Stimulated activated effector memory CD8-positive, alpha-beta T cell treated with anti-CD3 and anti-CD28 coated beads, Interleukin-12 subunit alpha, Interleukin-12 subunit beta, amount 100 ng/mL, for 72 hours (primary cell): ENCODE measurements around the gene IL1A.

Source experiments
- ATAC-seq: fragments of 150-1000 bp; cut with Tn5 transposase; 2 replicates; pipeline ENCODE4 v1.10.0; 2021
- DNase-seq, 2 donors: peaks; one replicate each; pipeline ENCODE4 v3.0.0; 2021 to 2022; ENCODE audit warnings: low spot score in 2 of 2
- H3K27ac Mint-ChIP-seq: one replicate; pipeline ENCODE4 v1.8.0; 2022; ENCODE audit warnings: mild to moderate bottlenecking, mixed read lengths
- H3K36me3 Mint-ChIP-seq: one replicate; pipeline ENCODE4 v1.8.0; 2022; ENCODE audit warnings: mild to moderate bottlenecking, mixed read lengths
- H3K4me1 Mint-ChIP-seq: one replicate; pipeline ENCODE4 v1.8.0; 2022; ENCODE audit warnings: mixed read lengths
- H3K4me3 Mint-ChIP-seq: one replicate; pipeline ENCODE4 v1.8.0; 2022; ENCODE audit warnings: mild to moderate bottlenecking, mixed read lengths
- H3K9me3 Mint-ChIP-seq: one replicate; pipeline ENCODE4 v1.8.0; 2022; ENCODE audit warnings: mixed read lengths

Gene IL1A

GRCh38 chr2:112733871-112734270 lies 50.4 kb downstream of the IL1A start:
- DNase-seq (no peak), ATAC-seq (no peak)
- Mint-ChIP-seq H3K36me3 (peaks cover 9% of the 10 kb centered on the region), H3K4me1 (no peaks in the 10 kb centered on the region), H3K27ac (peak overlapping the region; percentile 37), H3K4me3 (no peak overlapping the region), H3K9me3 (no peaks in the 10 kb centered on the region)

- peak overlapping the region; percentile 37 for H3K27ac Mint-ChIP-seq
- DNase-seq: peak in 1 of 2 donors; percentile 42
These were observed 50.8 kb downstream of the IL1A start for GRCh38 chr2:112733456-112733855.

GRCh38 chr2:112731479-112731878 lies 52.8 kb downstream of the IL1A start:
- Mint-ChIP-seq H3K4me1 (peaks cover 7% of the 10 kb centered on the region), H3K4me3 (no peak overlapping the region), H3K9me3 (no peaks in the 10 kb centered on the region), H3K27ac (no peak overlapping the region), H3K36me3 (no peaks in the 10 kb centered on the region)
- DNase-seq (no peak), ATAC-seq (peak; percentile 47)

More at GRCh38 chr2:112733456-112733855, 50.8 kb downstream of the IL1A start:
- no peaks in the 10 kb centered on the region for H3K4me1 Mint-ChIP-seq
- no peak for ATAC-seq
- no peak overlapping the region for H3K4me3 Mint-ChIP-seq
- peaks cover 5% of the 10 kb centered on the region for H3K36me3 Mint-ChIP-seq
- H3K9me3 Mint-ChIP-seq: no peaks in the 10 kb centered on the region

GRCh38 chr2:112730791-112731190 lies 53.5 kb downstream of the IL1A start:
- no peaks in the 10 kb centered on the region for H3K36me3 Mint-ChIP-seq
- DNase-seq (peak in 1 of 2 donors; percentile 26), ATAC-seq (no peak)
- no peaks in the 10 kb centered on the region for H3K9me3 Mint-ChIP-seq
- no peak overlapping the region for H3K27ac Mint-ChIP-seq
- no peak overlapping the region for H3K4me3 Mint-ChIP-seq
- peaks cover 10% of the 10 kb centered on the region for H3K4me1 Mint-ChIP-seq

- ATAC-seq (no peak), DNase-seq (no peak)
- no peaks in the 10 kb centered on the region for H3K36me3 Mint-ChIP-seq
- no peak overlapping the region for H3K4me3 Mint-ChIP-seq
- no peaks in the 10 kb centered on the region for H3K9me3 Mint-ChIP-seq
- H3K27ac Mint-ChIP-seq: no peak overlapping the region
- H3K4me1 Mint-ChIP-seq: peaks cover 10% of the 10 kb centered on the region
These were observed 54.1 kb downstream of the IL1A start for GRCh38 chr2:112730216-112730615.

GRCh38 chr2:112728378-112729175 lies 55.7 kb downstream of the IL1A start:
- H3K27ac Mint-ChIP-seq: no peak overlapping the region

GRCh38 chr2:112728029-112728362 lies 56.3 kb downstream of the IL1A start:
- no peaks in the 10 kb centered on the region for H3K36me3 Mint-ChIP-seq

More at GRCh38 chr2:112728378-112729175, 55.7 kb downstream of the IL1A start:
- no peaks in the 10 kb centered on the region for H3K9me3 Mint-ChIP-seq
- ATAC-seq: no peak
- DNase-seq: peak in 1 of 2 donors; percentile 43
- no peak overlapping the region for H3K4me3 Mint-ChIP-seq
- H3K4me1 Mint-ChIP-seq: peaks cover 10% of the 10 kb centered on the region
- no peaks in the 10 kb centered on the region for H3K36me3 Mint-ChIP-seq

GRCh38 chr2:112727276-112728028 lies 56.8 kb downstream of the IL1A start:
- DNase-seq: peak in 1 of 2 donors; percentile 41
- no peak for ATAC-seq
- H3K4me3 Mint-ChIP-seq: no peak overlapping the region
- H3K36me3 Mint-ChIP-seq: no peaks in the 10 kb centered on the region
- H3K27ac Mint-ChIP-seq: no peak overlapping the region
- H3K9me3 Mint-ChIP-seq: no peaks in the 10 kb centered on the region
- H3K4me1 Mint-ChIP-seq: peaks cover 10% of the 10 kb centered on the region

More at GRCh38 chr2:112728029-112728362, 56.3 kb downstream of the IL1A start:
- Mint-ChIP-seq H3K27ac (no peak overlapping the region), H3K4me1 (peaks cover 10% of the 10 kb centered on the region), H3K9me3 (no peaks in the 10 kb centered on the region), H3K4me3 (no peak overlapping the region)
- DNase-seq (peak in 1 of 2 donors; percentile 45), ATAC-seq (no peak)

- Mint-ChIP-seq H3K9me3 (no peaks in the 10 kb centered on the region), H3K36me3 (no peaks in the 10 kb centered on the region), H3K4me1 (peaks cover 10% of the 10 kb centered on the region), H3K27ac (no peak overlapping the region), H3K4me3 (no peak overlapping the region)
- peak; percentile 91 for ATAC-seq
- DNase-seq: peak; percentile 88 to 93
These were observed 57.7 kb downstream of the IL1A start for GRCh38 chr2:112726487-112727190.

GRCh38 chr2:112725545-112726457 lies 58.5 kb downstream of the IL1A start:
- no peak for ATAC-seq
- peaks cover 10% of the 10 kb centered on the region for H3K4me1 Mint-ChIP-seq
- DNase-seq: peak in 1 of 2 donors; percentile 49
- no peak overlapping the region for H3K27ac Mint-ChIP-seq
- no peaks in the 10 kb centered on the region for H3K36me3 Mint-ChIP-seq
- no peaks in the 10 kb centered on the region for H3K9me3 Mint-ChIP-seq
- H3K4me3 Mint-ChIP-seq: no peak overlapping the region

GRCh38 chr2:112724591-112725525 lies 59.4 kb downstream of the IL1A start:
- Mint-ChIP-seq H3K36me3 (peaks cover 3% of the 10 kb centered on the region), H3K27ac (no peak overlapping the region), H3K9me3 (no peaks in the 10 kb centered on the region), H3K4me1 (peaks cover 10% of the 10 kb centered on the region), H3K4me3 (no peak overlapping the region)
- DNase-seq (peak in 1 of 2 donors; percentile 49), ATAC-seq (no peak)

GRCh38 chr2:112723995-112724394 lies 60.3 kb downstream of the IL1A start:
- Mint-ChIP-seq H3K36me3 (peaks cover 6% of the 10 kb centered on the region), H3K4me1 (peaks cover 10% of the 10 kb centered on the region), H3K27ac (peak overlapping the region; percentile 50), H3K9me3 (no peaks in the 10 kb centered on the region), H3K4me3 (no peak overlapping the region)
- ATAC-seq (no peak), DNase-seq (no peak)
